ENCODE data around the gene ORM1.
"Not testable (repeated sequence)": the region's sequence is repeated elsewhere in the genome, so short reads cannot be mapped to it uniquely, and the experiment has no call there.

Gene ORM1

DNA sequence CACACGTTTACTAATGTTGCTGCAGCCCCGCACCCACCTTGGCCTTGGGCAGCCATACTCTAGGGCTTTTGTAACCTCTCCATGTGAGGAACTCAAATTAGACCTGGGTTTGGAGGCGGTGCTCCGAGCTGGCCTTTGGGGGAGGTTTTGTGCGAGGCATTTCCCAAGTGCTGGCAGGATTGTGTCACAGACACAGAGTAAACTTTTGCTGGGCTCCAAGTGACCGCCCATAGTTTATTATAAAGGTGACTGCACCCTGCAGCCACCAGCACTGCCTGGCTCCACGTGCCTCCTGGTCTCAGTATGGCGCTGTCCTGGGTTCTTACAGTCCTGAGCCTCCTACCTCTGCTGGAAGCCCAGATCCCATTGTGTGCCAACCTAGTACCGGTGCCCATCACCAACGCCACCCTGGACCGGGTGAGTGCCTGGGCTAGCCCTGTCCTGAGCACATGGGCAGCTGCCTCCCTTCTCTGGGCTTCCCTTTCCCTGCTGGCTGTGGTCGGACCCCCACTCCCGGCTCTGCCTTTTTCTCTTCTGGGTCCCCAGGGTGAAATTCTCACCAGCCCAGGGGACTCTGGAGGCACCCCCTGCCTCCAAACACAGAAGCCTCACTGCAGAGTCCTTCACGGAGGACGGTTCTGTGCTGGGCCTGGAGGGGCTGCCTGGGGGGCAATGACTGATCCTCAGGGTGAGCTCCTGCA, at the start of gene ORM1:
Gene ORM1 (plus strand): TSS at position 268 of the 701 bp plus-strand sequence. CDS start 36 bp downstream, at position 304.
- DNase-seq; in situ Hi-C loops (cut with MboI; ENCODE audit: low pct_unique_long_range_greater_than_20kb, low sequenced_read_pairs): not testable (repeated sequence)

DNA sequence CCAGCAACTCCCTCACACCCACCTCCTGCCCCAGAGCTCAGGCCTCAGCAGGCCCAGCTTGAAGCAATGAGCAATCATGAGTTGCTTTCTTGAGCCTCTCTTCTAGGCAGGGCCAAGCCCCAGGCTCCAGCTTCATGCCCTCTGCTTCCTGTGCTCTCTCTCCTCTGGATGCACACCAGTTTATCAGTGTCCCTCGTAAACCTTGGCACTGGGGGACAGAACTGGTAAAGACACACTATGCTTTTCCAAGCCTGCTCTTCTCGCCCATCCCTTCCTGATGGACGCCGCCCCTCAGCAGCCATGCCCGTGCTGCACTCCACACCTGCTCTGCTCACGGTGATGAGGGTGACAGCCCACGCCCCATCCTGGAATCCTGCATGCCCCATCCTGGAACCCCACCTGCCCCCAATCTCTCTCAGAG, 49.4 kb upstream of the ORM1 start:
- in situ Hi-C loops (cut with MboI; ENCODE audit: low pct_unique_long_range_greater_than_20kb, low sequenced_read_pairs): no loop called here

DNA sequence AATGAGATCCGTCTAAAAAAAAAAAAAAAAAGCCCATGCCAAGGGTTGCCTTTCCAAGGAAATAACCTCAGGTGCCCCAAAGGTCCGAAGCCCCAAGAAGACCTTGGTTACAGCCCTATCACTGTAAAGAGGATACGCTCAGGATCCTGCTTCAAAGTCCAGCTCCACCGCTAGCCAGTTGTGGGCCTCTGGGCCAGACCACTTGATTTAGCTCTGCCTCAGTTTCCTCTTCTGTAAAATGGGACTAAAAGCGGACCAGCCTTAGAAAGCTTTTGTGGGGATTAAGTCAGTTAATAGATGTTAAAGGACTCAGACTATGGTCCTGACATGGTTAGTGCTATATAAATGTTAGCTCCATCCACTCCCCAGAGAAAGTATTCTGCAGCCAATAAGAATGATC, 48.7 kb upstream of the ORM1 start:
- in situ Hi-C loops (cut with MboI; ENCODE audit: low pct_unique_long_range_greater_than_20kb, low sequenced_read_pairs): no loop called here
- no peak for DNase-seq

More for the DNA sequence above, 49.4 kb upstream of the ORM1 start:
- no peak for DNase-seq

DNA sequence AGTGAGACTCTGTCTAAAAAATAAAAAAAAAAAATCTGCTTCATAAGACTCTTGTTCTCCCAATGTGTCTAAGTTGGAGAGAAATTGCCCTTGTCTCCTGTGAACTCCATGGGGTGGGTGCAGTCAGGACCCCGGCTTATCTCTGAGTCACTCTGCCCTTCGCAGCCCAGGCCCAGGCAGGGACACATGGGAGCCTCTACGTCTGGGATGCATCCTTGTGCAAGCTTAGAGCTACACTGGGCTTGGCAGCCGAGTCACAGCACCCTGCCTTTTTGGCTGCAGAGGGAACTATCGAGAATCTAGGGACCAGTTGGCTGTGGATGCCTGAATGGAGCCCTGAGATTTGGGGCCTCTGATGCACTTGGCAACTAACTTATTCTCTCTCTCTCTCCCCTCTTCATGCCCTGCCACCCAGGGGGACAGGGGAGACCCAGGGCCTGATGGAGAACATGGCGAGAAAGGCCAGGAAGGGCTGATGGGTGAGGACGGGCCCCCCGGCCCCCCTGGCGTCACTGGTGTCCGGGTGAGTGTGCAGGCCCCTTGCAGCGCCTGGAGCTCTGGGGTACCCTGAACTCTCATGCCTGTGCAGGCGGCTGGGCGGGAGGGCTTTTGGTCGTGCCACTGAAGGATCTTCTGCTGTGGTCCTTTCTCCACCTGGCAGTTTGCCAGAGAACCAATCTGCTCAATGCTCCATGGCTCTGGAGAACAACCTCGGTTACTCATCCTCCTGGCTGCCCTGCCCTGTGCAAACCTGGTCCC, 47.5 kb upstream of the ORM1 start:
- in situ Hi-C loops (cut with MboI; ENCODE audit: low pct_unique_long_range_greater_than_20kb, low sequenced_read_pairs): no loop called here
- no peak for DNase-seq

DNA sequence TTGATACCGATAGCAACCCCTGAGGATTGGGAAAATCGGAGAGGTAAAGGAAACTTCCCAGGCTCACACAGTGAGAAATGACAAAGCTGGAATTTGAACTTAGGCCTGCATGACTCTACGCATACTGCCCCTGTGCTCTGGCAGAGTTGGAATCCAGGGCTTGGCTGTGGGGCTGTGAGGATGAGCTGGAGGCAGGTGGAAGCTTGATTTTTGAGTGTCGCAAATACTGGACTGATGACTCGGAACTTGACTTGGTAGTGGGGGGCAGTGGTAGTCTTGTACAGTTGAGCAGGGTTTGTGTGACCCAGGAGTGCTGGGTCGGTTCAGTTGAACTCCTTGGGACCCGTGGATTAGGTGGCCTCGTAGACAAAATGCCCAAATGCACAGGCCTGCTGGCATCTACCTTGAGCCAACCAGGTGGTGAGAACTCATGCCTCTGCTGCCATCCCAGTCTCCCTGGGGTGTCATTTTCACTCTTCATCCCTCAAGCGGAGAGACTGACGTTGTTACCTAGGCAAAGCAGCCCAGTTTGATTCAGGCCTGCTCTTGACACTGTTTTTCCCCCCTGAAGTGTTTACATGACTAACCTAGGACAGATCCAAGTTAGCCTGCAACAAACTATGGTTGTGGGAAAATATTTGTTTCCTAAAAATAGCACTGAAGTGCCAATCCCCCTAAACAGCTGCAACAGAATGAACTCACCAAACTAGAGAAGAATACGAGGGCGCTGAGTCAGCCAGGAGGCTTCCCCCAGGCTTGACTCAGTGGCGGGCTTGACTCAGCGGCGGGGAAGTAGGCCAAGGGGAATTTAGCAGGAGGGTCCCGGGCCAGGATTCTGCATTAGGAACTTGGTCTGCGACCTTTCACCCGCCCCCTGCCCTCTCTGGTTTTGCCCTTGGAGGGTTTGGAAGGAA, 45.7 kb upstream of the ORM1 start:
- DNase-seq: no peak
- in situ Hi-C loops (cut with MboI; ENCODE audit: low pct_unique_long_range_greater_than_20kb, low sequenced_read_pairs): no loop called here

DNA sequence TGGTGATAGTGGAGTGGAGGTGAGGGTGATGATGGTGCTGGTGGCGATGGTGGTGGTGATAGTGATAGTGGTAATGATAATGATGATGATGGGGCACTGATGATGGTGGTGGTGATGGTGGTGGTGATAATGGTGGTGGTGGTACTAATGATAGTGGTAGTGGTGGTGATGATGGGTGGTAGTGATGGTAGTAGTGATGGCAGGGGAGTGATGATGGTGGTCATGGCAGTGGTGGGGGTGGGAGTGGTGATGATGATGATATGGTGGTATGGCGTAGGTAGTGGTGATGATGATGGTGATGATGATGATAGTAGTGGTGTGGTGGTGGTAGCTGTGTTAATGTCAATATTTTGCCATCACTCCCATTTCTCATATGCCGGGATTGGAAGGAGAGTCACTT, 44.5 kb upstream of the ORM1 start:
- DNase-seq: no peak
- in situ Hi-C loops (cut with MboI; ENCODE audit: low pct_unique_long_range_greater_than_20kb, low sequenced_read_pairs): no loop called here

DNA sequence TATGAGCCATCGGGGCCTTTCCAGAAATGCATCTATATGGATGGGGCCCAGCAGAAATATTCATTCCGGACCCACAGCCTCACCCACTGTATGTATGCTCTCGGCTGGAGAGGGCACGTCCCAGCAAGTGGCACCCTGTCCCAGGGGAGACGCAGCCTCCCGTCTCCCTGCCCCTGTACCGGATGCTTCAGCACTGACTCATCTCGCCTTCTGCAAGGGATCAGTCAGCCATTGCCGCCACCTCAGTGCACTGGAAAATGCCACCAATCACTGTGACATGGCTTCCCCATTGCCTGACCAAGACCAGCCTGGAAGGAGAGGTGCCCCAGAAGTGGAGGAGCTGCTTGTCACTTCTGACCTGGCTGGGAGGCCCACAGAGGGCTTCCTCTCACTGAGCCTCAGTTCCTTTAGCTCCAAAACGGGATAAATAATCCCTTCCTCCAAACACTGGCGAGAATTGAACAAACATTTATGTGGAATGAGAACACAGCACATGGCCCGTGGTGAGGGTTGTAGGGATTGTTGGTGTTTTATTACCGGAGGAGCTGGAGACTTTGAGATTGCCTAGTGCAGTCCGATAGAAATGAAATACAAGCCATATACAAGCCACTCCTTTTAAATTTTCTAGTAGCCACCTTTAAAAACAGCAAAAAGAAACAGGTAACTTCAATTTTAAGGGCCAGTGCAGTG, 43.9 kb upstream of the ORM1 start:
- DNase-seq: no peak
- in situ Hi-C loops (cut with MboI; ENCODE audit: low pct_unique_long_range_greater_than_20kb, low sequenced_read_pairs): no loop called here

DNA sequence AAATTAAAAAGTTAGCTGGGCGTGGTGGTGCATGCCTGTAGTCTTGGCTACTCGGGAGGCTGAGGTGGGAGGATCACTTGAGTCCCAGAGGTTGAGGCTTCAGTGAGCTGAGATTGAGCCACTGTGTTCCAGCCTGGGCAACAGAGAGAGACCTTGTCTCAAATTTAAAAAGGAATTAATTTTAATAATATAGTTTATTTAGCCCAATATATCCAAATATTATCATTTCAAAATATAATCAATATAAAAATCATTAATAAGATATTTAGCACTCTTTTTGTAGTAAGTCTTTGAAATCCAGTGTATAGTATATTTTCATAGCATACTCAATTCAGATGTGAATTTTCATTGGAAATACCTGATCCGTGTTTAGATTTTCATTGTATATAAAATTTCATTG, 43.2 kb upstream of the ORM1 start:
- DNase-seq: no peak
- in situ Hi-C loops (cut with MboI; ENCODE audit: low pct_unique_long_range_greater_than_20kb, low sequenced_read_pairs): loop anchor here (10.0 kb wide), 1 partner anchor 195 kb away; no protein-coding TSS in a partner anchor

DNA sequence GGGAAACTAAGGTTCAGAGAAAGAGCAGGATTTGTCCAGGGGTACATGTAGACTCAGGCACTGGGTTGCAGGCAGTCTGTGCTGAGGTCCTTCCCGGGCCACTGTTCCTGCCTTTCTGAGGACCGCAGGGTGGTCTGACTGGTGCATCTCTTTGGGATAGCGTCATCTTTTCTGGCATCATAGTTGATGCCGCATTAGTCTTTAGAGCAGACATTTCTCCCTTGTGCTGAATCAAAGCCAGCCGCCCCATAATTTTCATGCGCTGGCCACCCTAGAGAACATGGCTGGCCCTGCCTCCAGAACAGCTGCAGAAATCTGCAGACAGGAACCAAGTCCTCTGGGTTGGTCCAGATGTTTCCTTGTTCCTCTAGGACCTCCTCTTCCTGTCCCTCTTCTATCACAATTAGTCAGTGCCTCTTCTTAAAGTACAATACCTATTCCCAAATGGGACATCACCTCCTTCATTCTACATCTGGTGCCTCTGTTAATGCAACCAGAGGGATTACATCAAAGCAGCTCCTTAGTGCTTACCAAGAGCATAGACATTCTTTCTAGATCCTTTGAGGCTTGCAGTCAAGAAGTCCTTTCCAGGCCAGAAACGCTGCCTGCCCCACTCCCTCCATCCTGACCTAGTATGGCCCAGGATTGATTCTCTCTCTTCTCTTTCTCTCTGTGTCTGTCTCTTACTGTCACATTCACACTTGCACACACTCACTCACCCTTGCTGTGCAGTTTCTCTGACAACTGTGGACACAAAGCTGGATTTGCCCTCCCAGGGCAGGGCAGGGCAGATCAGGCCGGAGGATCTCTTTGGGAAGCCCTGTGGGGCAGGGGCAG, 42.0 kb upstream of the ORM1 start:
- in situ Hi-C loops (cut with MboI; ENCODE audit: low pct_unique_long_range_greater_than_20kb, low sequenced_read_pairs): loop anchor here (10.0 kb wide), 1 partner anchor 196 kb away; no protein-coding TSS in a partner anchor
- DNase-seq: no peak

DNA sequence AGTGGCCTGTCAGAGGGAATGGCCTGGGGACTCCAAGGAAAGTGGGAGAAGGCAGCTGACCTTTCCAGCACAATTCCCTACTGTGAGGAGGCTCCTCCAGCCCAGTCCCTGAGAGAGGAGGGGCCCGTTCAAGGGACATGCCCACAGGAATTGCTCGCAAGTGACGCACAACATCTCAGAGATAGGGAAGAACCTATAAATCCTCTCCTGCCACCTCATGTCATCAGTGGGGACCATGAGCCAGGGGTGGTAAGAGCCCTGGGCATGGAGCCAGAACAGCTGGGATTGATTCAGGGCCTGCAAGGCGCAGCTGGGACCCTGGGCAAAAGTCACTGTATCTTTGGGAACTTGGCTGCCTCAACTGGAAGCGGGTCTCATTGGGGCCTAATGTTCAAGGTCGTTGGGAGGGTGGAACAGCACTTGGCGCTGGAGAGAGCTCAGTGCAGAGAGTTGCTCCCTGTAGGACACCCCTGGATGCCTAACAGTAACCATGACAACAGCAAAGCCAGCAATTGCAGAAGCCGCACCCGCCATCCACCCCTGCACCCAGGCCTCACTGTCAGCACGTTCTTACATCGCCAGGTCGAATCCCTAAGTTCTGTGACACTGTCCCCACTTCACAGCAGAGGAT, 41.3 kb upstream of the ORM1 start:
- in situ Hi-C loops (cut with MboI; ENCODE audit: low pct_unique_long_range_greater_than_20kb, low sequenced_read_pairs): loop anchor here (10.0 kb wide), 1 partner anchor 197 kb away; no protein-coding TSS in a partner anchor
- DNase-seq: no peak

DNA sequence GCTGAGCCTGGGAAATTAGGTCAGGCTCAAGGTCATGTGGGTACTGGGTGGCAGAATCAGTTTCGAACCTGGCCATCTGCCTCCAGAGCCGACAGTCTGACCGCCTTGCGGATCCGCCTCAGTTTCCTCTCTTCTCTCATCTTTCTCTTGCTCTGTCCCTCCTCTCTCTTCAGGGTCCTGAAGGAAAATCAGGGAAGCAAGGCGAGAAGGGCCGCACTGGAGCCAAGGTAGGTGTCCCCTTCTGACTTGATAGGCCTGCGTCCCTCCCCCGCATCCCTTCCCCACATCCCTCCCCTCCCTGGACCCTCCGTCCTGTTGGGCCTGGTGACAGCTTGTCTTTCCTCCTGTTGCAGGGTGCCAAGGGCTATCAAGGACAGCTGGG, 40.8 kb upstream of the ORM1 start:
- DNase-seq: no peak
- in situ Hi-C loops (cut with MboI; ENCODE audit: low pct_unique_long_range_greater_than_20kb, low sequenced_read_pairs): loop anchor here (10.0 kb wide), 1 partner anchor 197 kb away; no protein-coding TSS in a partner anchor

DNA sequence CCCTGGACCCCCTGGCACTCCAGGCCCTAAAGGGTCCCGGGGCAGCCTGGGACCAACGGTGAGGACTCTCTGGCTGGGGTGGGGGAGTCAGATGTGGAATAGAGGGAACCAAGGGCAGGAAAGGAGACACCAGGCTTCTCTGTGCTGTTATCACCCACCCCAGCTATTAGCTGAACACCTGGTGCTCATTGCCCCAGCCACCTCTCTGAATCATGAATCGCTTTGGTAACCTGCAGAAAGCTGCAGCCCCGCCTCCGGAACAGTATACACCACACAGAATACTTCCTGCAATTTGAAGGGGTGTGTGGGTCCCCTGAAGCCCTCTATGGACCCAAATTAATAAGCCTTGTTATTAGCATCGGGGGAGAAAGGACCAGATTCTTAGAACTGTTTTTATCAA, 40.4 kb upstream of the ORM1 start:
- in situ Hi-C loops (cut with MboI; ENCODE audit: low pct_unique_long_range_greater_than_20kb, low sequenced_read_pairs): loop anchor here (10.0 kb wide), 1 partner anchor 198 kb away; no protein-coding TSS in a partner anchor
- DNase-seq: no peak

DNA sequence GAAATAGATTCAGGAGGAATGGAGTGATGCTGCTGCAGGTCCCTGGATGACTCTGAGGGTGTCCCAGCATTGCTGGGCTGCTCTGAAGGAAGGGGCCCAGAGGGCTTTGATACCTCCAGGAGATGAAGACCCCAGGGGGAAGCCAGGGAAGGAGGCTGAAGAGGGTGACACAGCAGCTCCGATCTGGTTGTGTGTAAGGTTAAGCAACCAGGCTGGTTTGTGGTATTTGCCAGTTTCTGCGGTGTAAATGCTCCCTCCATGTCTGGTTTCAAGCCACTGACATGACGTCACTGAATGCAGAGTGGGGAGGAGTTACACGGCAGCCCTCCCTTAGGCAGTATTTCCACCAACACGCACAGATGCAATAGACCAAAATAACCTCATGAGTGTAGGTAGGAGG, 40.0 kb upstream of the ORM1 start:
- in situ Hi-C loops (cut with MboI; ENCODE audit: low pct_unique_long_range_greater_than_20kb, low sequenced_read_pairs): loop anchor here (10.0 kb wide), 1 partner anchor 198 kb away; no protein-coding TSS in a partner anchor
- DNase-seq: no peak

DNA sequence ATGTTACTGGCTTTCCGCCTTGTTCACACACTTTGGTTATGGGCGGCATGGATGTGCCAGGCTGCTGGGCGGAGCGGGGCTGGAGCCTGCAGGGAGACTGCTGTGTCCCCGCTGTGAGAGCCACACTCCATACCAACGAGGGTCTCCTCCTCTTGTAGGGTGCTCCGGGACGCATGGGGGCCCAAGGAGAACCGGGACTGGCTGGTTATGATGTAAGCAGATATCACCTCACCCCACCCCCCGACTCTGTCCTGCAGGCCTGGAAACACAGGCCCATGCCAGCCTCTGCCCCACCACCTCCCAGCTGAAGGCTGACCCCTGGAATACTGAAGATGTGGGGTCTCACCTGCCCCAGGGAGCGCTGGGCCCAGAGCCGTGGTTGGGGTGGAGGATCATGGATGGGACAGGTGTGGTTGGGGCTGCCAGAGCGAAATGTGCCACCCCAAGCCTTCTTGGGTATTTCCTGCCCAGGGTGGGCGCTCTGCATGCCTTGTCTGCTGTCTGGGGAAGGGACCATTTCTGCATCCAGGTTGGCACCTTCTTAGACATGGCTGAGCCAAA, 39.3 kb upstream of the ORM1 start:
- in situ Hi-C loops (cut with MboI; ENCODE audit: low pct_unique_long_range_greater_than_20kb, low sequenced_read_pairs): loop anchor here (10.0 kb wide), 1 partner anchor 199 kb away; no protein-coding TSS in a partner anchor
- DNase-seq: no peak

DNA sequence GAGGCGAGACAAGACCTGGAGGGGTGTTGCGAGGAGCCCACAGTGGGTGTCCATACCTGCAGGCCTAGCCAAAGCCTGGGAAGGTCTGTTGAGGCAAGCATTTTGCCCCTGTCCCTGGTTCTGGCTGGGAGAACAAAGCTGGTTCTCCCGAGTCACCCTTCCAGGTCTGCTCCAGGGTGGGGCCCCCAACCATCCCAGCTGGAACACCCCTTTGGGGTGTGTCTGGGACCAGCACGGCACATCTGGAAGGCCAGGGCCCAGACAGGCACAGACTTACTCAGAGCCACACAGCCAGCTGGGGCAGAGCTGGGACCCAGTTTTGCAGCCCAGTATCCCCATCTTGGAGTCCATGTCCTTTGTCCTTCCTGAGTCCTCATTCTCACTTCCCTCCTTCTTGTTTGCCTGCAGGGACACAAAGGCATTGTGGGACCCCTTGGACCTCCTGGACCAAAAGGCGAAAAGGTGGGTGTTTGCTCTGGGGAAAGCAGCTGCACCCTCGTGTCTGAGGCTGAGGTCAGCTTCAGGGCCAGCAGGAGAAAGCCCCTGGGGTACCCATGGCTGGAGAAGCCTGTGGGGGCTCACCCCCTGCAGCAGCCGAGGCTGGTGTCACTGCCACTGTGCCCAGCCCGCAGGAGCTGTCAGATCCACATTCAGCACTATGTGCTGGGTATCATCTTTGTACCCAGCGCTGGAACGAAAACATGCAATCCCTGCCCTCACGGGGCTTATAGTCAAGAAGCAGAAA, 38.4 kb upstream of the ORM1 start:
- in situ Hi-C loops (cut with MboI; ENCODE audit: low pct_unique_long_range_greater_than_20kb, low sequenced_read_pairs): loop anchor here (10.0 kb wide), 1 partner anchor 200 kb away; no protein-coding TSS in a partner anchor
- no peak for DNase-seq

DNA sequence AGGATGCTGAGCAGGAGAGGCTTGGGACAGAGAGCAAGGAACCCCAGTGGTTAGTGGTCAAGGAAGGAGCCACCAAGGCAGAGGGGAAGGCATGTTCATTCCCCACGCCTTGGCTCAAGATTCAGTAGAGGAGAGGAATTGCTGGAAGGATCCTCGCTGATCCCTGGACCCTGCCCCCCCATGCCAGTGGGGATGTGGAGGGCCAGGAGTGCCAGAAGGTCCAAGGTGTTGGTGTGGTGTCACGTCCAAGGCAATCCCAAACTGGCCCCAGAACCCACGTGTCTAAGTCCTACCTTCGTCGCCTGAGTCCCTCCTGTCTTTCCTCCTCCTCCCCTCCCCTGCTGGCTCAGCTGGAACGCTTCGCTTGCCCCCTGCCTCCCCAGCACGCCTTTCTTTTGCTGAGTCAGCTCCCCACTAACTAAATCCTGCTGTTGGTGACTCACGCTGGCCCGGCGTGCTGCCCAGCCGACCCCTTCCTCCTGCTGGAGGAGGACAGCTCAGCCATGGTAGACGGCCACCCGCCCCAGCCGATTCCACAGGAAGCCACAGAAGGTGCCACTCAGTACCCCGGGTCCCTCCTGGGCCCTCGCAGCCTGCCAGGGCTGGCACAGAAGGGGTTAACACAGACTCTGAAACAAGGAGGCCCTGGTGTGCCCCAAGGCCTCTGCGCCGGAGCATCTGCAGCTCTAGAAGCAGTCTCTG, 37.6 kb upstream of the ORM1 start:
- DNase-seq: no peak
- in situ Hi-C loops (cut with MboI; ENCODE audit: low pct_unique_long_range_greater_than_20kb, low sequenced_read_pairs): loop anchor here (10.0 kb wide), 1 partner anchor 201 kb away; no protein-coding TSS in a partner anchor

Data from KBM-7 (cell line).